HUDEP-2 (cell line): ENCODE data around the gene LHFPL2.
"Not testable (repeated sequence)": the region's sequence is repeated elsewhere in the genome, so short reads cannot be mapped to it uniquely, and the experiment has no call there.

Experiments used
- DNase-seq, 76 experiments: peaks; one replicate each; lab custom pipeline; 2025; ENCODE audit not compliant: unreplicated experiment in 76 of 76; lab: John Stamatoyannopoulos, UW

Gene LHFPL2

DNA sequence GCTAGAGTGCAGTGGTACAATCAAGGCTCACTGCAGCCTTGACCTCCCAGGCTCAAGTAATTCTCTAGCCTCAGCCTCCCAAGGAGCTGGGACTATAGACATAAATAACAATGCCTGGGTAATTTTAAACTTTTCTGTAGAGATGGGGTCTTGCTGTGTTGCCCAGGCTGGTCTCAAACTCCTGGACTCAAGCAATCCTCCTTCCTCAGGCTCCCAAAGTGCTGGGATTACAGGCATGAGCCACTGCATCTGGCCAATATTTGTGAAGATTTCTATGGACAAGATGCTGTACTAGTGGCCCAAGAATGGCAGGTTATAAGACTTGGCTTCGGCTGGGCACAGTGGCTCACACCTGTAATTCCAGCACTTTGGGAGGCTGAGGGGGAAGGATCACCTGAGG lies 18.4 kb upstream of the LHFPL2 start:
- not testable (repeated sequence) for DNase-seq

DNA sequence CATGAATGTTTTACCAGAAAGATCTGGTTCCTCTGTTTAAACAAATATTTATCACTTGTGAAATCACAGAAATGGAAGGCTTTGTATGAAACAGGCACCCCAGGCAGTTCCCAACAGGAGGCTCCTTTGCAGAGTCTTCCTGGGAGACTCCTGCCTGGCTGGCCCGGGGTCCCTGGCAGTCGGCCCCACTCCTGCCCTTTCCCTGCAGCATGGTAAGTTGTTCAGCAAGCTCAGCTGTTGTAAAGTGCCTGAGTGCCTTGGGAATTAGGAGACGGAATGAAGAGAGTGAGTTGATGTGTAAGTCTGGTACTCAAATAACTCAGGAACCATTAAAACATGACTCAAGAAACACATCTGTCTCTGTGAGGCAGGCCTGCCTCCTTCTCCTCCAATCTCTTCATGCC lies 17.5 kb upstream of the LHFPL2 start:
- DNase-seq, result no peak

DNA sequence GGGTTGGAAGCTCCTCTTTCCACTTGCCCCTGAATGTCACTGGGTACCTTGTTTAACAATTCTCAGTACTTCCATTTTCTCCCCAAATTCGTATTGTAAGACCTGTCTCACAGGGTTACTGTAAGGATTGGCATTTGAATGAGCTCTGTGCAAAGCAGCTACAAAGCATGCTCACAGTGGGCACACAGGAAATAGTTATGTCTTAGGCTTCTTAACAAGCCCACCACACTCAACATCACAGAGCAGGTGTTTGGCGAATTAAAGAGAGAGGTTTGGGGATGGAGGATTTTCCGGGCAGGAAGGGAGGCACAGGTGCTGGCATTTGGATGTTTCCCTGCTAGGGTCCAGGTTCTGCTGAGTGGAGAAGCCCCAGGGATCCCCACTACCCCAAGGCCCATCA lies 17.0 kb upstream of the LHFPL2 start:
- no peak for DNase-seq

DNA sequence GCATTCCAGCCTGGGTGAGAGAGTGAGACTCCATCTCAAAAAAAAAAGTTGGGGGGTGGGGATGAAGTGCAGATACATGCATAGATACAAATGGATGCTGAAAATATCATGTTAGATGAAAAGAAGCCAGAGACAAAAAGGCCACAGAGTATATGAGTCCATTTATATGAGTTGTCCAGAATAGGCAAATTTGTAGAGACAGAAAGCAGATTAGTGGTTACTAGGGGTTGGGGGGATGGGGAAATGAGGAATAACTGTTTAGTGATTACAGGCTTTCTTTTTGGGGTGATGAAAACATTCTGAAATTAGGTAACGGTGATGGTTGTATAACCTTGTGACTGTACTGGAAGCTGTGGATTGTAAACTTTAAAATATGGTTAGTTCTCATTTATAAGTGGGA lies 13.8 kb upstream of the LHFPL2 start:
- DNase-seq, result no peak

DNA sequence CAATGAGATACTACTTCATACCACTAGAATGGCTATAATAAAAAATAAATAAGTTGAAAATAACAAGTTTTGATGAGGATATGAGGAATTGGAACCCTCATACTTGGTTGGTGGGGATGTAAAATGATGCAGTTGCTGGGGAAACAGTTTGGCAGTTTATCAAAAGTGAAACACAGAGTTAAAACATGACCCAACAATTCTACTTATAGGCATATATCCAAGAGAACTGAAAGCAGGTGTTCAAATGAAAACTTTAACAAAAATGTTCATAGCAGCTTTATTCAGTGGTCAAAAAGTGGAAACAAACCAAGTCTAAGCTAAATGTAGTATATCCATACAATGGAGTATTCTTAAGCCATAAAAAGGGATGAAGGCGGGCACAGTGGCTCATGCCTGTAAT lies 13.1 kb upstream of the LHFPL2 start:
- DNase-seq, result no peak

DNA sequence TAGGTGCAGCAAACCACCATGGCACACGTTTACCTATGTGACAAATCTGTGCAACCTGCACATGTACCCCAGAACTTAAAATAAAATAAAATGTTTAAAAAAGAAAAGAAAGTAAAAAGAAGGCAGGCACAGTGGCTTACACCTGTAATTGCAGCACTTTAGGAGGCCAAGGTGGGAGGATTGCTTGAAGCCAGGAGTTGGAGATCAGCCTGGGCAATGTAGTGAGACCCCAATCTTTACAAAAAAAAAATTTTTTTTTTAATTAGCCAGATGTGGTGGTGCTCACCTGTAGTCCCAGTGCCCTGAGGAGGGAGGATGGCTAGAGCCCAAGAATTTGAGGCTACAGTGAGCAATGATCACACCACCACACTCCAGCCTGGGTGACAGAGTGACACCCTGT lies 12.5 kb upstream of the LHFPL2 start:
- no peak for DNase-seq

DNA sequence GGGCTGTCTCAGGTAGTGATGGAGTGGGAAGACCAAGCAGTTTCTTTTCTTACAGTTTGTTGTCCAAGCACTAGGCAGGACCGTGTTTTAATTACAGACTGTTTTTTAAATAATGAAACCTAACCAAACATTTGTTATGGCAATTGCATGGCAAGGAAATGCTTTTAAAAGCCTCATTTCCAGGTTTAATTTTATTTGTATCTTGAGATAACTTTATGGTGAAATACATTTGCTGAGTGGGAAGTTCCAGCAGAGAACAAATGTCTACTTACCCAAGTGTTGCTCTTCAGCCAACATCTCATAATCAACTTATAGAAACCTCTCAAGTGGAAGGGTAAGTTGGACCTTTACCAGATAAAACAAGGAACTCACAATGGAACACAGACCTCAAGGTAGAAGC lies 11.8 kb upstream of the LHFPL2 start:
- DNase-seq, result no peak

DNA sequence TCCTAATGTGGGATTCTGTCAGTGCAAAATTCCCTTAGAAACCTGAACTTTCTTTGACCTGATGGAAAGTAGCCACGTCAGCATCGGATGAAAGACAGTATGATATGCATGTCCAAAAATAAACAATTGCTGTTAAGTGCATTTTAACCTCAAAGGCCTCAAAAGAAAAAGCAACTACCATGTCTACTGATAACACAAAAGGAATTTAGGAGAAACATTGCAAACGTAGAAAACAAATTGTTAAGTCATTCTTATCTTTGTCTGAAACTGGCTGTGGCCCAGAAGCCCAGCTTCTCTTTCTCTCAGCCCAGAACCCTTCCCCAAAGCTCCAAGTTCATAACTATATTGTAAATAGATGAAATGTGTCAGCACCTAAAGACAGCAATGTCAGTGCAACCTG lies 11.1 kb upstream of the LHFPL2 start:
- no peak for DNase-seq

DNA sequence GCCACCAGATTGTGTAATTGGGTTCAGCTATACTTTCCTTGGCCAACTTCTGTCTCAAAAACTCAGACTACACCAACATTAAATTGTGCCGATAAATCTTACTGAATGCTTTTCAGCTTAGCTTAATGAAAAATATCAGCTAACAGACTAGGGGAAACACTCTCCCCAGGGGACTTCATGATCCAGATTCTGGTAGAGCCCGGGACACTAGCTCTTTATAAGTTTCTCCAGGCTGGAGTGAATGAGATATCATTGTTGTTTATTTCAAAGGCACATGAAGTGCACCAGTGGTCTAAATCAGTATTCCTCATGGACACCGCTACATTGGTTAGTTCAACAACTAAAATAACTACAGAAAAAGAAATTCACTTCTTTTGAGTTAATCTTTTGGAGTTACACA lies 10.5 kb upstream of the LHFPL2 start:
- DNase-seq, result no peak

DNA sequence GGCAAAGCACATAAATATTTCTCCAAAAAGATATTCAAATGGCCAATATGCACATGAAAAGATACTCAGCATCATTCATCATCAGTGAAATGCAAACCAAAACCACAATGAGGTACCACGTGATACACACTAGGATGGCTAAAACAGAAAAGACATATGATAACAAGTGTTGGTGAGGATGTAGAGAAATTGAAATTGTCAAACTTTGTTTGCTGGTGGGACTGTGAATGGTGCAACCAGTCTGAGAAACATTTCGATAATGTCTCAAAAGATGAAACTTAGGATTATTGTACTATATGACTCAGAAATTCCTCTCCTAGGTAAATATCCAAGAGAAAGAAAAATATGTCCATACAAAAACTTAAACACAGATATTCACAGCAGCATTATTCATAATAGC lies 8.6 kb upstream of the LHFPL2 start:
- no peak for DNase-seq

DNA sequence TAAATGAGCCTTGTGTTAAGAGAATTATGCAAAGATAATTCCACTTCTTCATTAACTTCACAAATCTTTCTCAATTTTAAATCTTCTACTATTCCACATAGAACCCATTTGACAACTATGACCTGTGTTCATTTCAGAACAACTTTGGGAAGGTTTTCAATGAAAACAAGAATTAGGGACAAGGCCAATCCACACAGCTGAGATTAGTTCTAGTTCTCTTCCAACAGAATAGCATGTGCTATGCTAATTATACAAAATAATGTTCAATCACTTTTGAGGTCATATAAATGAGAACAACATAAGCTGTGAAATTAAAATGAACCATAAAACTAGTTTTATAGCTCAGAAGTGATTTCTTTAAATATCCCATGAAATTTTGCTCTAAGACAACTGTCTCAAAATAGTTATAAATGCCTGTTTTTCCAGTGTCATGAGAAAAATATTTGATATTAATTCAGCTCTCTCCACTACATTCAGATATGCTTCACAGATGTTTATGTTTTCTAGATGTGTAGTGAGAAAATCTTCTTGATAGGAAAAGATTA lies 7.2 kb upstream of the LHFPL2 start:
- DNase-seq, result no peak

DNA sequence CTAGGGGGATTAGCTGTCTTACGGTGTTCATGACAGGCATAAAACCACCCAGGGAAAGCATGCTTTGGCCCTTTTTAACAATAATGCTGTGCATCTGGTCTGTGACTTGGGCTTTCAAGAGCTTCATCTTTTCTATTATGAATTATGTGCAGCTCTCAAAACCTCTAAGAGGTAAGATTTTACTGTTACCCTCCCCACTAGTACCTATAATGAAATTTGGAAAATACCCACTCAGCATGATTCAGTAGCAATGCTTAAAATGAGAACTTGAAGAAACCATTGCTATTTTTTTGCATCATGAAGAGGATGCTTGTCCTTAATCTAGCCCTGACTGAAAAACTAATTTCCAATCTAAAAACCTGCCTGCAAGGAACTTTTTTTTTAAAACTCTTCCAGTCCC lies 5.8 kb upstream of the LHFPL2 start:
- DNase-seq, result no peak

DNA sequence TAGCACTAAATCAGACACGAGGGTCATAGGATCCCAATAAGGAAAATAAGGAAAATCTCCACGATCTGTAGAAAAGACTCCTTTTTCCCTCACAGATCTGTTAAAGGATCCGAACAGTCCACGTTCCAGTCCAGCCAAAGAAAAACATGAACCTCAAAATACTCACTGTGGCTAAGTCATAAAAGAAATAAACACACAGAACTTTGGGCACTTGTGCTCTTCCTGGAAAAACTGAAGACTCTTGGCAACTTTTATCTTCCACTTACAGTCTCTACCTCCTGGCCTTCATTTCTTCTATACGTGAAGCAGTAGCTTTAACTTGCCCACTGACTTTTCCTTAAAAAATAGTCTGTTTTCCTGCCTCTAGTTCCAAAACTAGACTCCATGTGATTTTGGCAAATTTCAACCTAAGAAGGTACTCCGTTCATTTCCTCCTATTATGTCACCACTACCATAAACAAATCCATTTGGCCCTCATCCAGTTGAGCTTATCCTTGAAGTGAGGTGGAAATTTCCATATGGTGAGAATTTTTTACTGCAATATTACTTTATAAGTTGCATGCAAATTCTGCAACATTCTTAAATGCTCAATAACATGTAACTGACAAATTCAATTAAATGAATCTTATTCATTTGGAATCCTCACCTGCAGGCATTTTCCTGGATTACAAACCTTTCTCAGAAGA lies 5.3 kb upstream of the LHFPL2 start:
- no peak for DNase-seq

DNA sequence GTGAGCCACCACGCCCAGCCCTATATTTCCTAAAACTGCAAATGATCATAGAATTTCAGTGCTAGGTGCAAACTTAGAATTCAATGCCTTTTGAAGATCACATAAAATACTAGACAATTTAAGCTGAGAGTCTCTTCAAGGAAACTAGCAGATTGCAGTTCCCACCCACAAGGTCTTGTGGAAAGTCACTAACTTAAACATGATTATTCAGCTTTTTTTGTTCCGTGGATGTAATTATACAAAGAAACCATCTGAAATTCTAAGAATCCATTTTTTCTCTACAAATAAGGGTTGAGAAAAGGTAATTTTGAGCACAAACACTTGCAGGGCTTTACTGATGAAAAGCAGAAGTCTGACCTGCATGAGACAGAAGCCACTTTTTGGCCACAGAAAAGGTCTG lies 4.5 kb upstream of the LHFPL2 start:
- DNase-seq, result no peak

DNA sequence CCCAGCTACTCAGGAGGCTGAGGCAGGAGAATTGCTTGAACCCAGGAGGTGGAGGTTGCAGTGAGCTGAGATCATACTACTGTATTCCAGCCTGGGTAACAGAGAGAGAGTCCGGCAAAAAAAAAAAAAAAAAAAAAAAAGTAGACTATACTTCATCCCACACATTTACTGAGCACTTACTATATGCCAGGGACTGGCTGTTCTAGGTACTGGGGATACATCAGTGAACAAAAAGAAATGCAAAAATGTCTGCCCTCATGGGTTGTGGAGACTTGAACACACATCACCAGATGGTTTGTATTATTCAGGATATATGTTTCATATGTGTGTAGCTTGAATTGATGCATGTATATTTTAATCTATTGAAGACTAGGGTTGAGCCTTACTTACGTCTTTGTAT lies 2.9 kb upstream of the LHFPL2 start:
- no peak for DNase-seq

DNA sequence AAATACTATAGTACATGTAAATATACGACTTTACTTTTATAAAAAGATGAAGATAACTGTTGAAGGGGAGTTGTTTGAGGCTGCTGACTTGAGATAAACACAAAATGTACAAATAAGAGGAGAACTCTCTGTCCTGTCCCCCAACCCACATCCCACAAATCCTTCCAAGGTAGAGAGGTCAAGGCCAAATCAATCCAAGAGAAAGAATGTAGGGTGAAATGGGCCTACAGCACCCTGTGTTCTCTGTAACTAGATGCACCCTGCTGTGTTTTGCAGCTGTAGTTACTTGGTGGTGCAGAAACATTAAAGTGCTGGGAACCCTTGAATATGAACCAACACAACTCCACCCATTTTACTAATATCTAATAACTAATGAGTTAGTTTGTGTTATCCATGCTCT lies 2.0 kb upstream of the LHFPL2 start:
- DNase-seq, result no peak

DNA sequence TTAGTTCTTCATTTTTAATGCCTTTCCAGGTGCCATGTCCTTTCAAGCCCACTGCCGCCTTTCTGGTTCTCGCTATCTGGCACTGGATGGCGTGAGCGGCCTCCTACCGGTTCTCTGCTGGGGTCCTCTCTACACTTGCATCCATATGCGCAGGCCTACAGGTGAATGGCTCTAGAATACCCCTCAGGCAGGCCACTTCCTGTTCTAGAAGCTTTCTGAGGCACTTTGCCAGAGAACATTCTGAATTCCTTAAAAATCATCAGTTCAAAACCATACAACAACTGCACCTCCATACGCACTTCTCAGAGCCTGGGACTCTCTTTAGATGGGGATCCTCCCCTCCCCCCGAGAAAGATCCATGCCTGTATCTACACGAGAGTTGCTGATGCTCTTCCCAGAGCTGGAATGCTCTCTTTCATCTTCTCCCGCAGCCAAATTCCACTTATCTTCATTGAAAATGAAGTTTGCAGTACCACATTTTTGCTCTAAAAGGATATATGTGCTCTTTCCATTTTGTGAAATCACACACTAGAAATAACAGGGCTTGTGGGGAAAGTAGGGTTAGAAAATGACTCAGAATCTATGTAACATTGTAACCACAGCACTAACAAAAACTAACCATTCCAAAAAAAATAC lies 1.4 kb upstream of the LHFPL2 start:
- DNase-seq, result no peak

DNA sequence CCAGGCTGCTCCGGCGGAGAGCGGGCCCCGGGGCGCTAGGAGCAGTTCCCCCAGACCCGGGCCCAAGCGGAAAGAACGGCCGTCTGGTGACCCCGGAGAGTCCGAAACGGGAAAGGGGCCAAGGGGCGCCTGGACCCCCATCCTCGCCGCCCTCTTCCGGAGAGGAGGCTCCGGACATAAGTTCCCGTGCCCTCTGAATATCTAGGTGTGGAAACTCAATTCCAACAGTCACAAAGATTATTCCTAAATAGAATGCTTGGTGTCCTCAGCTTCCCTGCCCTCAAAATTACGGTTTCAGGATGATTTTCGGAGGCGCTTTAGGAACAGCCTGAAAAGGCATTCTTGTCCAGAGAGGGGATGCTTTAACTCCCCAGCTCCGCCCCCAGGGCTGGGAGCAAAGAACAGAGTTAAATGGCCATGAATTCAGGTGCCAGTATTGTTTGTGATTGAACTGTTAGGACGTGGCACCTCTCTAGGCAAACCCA lies 681 bp upstream of the LHFPL2 start:
- DNase-seq, result no peak

DNA sequence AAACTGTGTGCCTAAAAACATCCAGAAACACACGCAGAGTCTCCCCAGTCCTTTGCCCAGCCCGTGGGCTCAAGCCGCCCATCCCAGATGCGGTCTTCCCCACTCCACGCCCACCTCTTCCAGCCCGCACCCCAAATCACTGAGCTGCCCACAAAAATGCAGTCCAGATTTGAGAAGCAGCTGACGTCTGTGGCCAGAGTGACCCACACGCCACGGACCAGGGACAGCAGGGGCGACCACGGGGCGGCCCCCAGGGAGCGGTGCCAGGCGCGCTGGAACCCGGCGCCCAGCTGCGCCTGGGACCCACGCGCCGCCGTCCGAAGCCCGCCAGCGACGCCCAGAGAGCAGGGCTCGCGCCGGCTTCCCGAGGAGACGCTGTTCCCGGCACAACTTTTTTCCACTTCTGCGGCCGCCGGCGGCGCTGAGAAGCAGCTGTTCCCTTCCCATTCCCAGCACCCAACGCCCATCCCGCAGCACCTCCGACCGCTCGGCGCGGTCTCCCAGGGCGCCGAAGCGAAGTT lies 674 bp downstream of the LHFPL2 start:
- DNase-seq, result no peak

DNA sequence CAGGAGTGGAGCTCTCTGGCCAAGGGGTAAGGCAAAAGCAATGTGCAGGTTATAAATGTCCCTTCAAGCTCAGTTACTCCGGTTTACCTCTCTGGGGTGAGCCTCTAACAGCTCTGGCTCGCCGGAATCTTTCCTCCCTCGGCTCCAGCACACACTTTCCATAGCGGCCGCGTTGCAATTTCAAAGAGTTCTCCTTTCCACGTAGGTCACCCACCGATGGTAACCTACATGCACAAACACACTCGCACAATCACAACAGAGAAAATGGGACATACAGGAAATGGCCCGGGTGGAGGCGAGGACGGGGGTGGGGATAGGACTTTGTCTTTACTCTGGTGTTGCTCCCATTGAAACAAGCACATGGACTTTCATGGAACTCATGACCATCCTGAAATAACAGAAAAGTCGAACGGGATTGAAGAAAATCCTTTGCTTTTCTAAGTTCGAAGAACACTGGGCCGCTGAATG lies 1.2 kb downstream of the LHFPL2 start:
- no peak for DNase-seq

DNA sequence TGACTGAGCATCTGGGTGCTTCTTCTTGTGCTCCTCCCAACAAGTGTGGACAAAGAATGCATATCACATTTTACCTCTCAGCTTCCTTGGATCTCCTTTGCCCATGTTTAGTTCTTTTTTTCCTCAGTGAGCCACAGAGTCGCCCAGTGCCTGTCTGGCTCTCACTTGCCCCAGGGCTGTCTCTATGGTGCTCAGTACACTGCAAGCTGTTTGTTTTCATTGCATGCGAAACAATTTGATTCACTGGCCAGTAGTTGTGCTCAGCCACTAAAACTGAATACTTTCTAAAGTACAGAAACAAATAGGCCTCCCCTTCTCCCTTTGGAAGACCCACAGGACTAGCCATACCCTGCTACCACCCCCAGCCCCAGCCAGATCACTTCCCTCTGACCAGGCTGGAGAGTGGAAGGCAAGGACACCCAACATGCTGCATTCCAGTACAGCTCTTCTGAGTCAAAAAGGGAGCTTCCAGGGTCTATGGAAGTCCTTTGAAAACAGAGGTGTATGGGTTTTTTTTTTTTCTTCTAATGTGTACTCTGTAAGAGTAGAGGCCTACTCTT lies 3.8 kb downstream of the LHFPL2 start:
- DNase-seq, result no peak

DNA sequence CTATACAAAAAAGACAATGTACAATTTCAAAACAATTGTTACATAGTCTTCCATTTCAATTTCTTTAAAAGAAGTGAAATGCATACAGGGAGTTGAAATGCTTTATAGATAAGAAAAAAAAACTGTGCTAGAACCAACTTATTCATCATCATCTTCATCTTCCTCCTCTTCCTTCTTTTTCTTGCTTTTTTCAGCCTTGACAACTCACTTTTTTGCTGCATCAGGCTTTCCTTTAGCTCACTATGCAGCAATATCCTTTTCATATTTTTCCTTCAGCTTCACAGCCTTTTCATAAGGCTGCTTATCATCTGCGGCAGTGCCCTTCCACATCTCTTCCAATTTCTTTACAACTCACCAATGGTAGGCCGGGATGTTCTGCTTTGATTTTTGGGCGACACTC lies 4.4 kb downstream of the LHFPL2 start:
- DNase-seq, result no peak
